ENCODE results near the gene TXNDC11.

Gene TXNDC11

GRCh38 chr16:11650641-11651591 is 91.7 kb downstream of the TXNDC11 start:
- DNase-seq, result no peak

GRCh38 chr16:11649276-11649675 is 93.4 kb downstream of the TXNDC11 start:
- no peak for DNase-seq

- no peak for DNase-seq
These were observed 99.9 kb downstream of the TXNDC11 start for GRCh38 chr16:11642765-11643116.

- peak; percentile 47 for DNase-seq
These were observed 101.5 kb downstream of the TXNDC11 start for GRCh38 chr16:11640987-11641817.

- DNase-seq, result no peak
These were observed 102.4 kb downstream of the TXNDC11 start for GRCh38 chr16:11639925-11640899.

- no peak for DNase-seq
These were observed 103.6 kb downstream of the TXNDC11 start for GRCh38 chr16:11639008-11639562.

GRCh38 chr16:11638140-11638539 is 104.5 kb downstream of the TXNDC11 start:
- DNase-seq, result no peak

- DNase-seq, result no peak
These were observed 105.3 kb downstream of the TXNDC11 start for GRCh38 chr16:11637320-11637719.

GRCh38 chr16:11636172-11636721 is 106.4 kb downstream of the TXNDC11 start:
- no peak for DNase-seq

GRCh38 chr16:11635679-11636171 is 106.9 kb downstream of the TXNDC11 start:
- no peak for DNase-seq

- no peak for DNase-seq
These were observed 107.5 kb downstream of the TXNDC11 start for GRCh38 chr16:11635113-11635652.

- DNase-seq, result no peak
These were observed 108.3 kb downstream of the TXNDC11 start for GRCh38 chr16:11634312-11634711.

GRCh38 chr16:11633113-11633512 is 109.5 kb downstream of the TXNDC11 start:
- no peak for DNase-seq

GRCh38 chr16:11632455-11632939 is 110.2 kb downstream of the TXNDC11 start:
- no peak for DNase-seq

GRCh38 chr16:11631214-11631613 is 111.4 kb downstream of the TXNDC11 start:
- no peak for DNase-seq

- no peak for DNase-seq
These were observed 111.9 kb downstream of the TXNDC11 start for GRCh38 chr16:11630768-11631056.

GRCh38 chr16:11630046-11630767 is 112.5 kb downstream of the TXNDC11 start:
- no peak for DNase-seq

Data from activated CD4-positive, alpha-beta T cell treated with anti-CD3 and anti-CD28 coated beads, Interleukin-2, amount 50 U/mL, for 16 hours (primary cell).